T1000 (cell line): ENCODE results near the gene DUSP7.
"Not testable (repeated sequence)": the region's sequence is repeated elsewhere in the genome, so short reads cannot be mapped to it uniquely, and the experiment has no call there.

Source experiments
- DNase-seq: peaks from one replicate; lab custom pipeline; 2025; ENCODE audit warnings: mixed read lengths; lab: John Stamatoyannopoulos, UW

Gene DUSP7

GRCh38 chr3:52047295-52047960 lies 8.9 kb downstream of the DUSP7 start:
- DNase-seq = peak; percentile 74

GRCh38 chr3:52046902-52047239 lies 9.5 kb downstream of the DUSP7 start:
- DNase-seq = peak; percentile 83

GRCh38 chr3:52046186-52046901 lies 10.0 kb downstream of the DUSP7 start:
- DNase-seq = peak; percentile 96

- DNase-seq = no peak
These were observed 11.3 kb downstream of the DUSP7 start for GRCh38 chr3:52044869-52045619.

GRCh38 chr3:52043750-52044149 lies 12.6 kb downstream of the DUSP7 start:
- no peak for DNase-seq

DNA sequence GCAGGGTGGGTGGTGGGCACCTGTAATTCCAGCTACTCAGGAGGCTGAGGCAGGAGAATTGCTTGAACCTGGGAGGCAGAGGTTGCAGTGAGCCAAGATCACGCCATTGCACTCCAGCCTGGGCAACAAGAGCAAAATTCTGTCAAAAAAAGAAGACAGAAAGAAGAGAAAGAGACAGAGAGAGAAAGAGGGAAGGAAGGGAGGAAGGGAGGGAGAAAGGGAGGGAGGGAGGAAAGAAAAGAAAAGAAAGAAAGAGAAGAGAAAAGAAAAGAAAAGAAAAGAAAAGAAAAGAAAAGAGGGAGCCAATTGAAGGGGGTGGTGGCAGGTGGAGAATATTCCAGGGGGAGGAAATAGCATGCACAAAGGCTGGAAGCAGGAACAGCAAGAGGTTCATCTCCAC lies 13.3 kb downstream of the DUSP7 start:
- not testable (repeated sequence) for DNase-seq

- no peak for DNase-seq
These were observed 15.1 kb downstream of the DUSP7 start for GRCh38 chr3:52041118-52041731.

DNA sequence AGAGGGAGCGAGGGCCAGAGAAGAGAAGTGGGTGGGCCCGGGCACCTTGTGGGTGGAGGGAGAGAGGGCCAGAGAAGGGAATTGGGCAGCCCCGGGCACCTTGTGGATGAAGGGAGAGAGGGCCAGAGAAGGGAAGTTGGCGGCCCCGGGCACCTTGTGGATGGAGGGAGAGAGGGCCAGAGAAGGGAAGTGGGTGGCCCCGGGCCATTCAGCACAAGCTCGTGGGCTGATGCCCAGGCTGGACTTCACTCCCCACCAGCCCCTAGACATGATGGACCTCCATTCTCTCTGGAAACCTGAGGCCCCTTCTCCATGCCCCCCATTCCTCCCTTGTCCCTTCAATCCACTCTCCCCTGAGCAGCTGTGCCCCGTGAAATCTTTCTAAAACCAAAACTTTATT lies 15.8 kb downstream of the DUSP7 start:
- DNase-seq = no peak

DNA sequence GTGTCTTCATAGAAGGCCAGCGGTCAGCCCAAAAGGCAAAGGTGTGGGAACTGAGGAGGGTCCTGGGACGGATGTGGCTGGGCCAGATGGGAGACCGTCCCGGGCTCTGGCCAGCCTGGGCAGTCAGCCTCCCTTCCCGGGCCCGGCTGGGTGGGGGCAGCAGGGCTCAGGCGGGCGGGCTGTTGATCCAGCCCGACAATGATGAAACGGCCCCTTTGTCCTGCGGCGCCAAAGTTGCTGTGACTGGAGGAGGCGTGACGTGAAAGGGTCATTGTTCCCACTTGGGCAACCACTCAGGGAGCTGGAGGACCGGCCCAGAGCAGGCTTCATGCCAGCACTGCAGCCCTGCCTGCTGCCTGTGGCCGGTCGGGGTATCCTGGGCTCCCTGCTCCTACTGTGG lies 16.5 kb downstream of the DUSP7 start:
- no peak for DNase-seq

- no peak for DNase-seq
These were observed 16.9 kb downstream of the DUSP7 start for GRCh38 chr3:52039426-52039825.

GRCh38 chr3:52038227-52038626 lies 18.1 kb downstream of the DUSP7 start:
- no peak for DNase-seq

GRCh38 chr3:52037291-52037690 lies 19.1 kb downstream of the DUSP7 start:
- no peak for DNase-seq

GRCh38 chr3:52036829-52037228 lies 19.5 kb downstream of the DUSP7 start:
- DNase-seq = no peak

DNA sequence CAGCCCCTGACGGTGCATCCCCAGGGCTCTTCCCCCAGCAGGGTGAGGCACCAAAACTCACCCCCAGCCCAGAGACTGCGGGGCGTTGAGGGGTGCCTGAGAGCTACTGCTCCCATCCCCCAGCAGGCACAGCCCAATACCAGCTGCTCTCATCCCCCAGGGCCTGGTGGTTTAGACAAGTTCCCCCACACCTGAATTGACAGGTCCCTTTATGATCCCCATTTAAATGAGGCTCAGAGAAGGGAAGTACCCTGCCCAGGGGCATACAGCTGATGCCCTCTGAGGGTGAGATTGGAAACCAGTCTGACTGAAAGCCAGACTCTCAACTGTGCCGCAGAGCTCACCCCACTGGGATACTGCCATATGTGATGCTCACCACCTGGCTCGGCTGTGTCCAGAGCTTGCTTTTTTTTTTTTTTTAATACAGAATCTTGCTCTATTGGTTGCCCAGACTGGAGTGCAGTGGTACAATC lies 20.1 kb downstream of the DUSP7 start:
- no peak for DNase-seq

DNA sequence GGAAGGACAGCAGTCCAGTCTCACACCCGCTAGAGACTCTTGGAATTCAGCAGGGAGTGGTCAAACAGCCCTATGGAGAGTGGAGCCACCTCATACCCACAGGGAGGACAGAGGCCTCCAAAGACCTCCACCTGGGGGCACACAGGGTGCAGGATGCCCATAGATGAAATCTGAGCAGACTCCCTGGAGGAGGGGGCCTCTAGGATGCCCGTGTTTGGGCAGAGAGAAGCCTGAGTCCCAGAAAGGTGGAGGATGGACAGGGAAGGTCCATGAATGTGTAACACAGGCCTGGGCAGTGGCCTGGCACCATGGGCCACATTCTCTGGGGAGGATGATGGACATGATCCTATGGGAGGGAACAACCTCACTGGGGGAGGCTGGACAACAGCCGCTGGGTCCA lies 21.7 kb downstream of the DUSP7 start:
- DNase-seq = no peak

- DNase-seq = no peak
These were observed 22.2 kb downstream of the DUSP7 start for GRCh38 chr3:52034212-52034611.

- DNase-seq = not testable (repeated sequence)
These were observed 22.6 kb downstream of the DUSP7 start for GRCh38 chr3:52033748-52034147.

- DNase-seq = no peak
These were observed 23.5 kb downstream of the DUSP7 start for GRCh38 chr3:52032702-52033408.

DNA sequence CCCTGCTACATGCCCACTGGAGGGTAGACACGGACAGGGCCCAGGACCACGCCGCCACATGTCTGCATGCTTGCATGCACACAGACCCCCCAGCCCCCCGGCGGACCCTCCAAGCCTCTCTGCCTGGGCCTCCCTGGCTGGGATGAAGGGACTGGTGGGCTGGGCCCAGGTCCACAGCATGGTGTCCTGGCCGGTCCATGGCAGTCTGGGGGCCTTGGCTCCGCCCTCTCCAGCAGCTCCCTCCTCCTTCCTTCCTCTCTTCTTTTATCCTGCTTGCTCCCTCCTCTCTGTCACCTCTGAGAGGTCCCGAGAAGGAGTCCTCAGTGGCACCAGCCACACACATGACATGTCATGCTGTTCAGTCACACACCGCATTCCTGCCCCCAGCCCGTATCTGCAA lies 24.5 kb downstream of the DUSP7 start:
- DNase-seq = no peak

DNA sequence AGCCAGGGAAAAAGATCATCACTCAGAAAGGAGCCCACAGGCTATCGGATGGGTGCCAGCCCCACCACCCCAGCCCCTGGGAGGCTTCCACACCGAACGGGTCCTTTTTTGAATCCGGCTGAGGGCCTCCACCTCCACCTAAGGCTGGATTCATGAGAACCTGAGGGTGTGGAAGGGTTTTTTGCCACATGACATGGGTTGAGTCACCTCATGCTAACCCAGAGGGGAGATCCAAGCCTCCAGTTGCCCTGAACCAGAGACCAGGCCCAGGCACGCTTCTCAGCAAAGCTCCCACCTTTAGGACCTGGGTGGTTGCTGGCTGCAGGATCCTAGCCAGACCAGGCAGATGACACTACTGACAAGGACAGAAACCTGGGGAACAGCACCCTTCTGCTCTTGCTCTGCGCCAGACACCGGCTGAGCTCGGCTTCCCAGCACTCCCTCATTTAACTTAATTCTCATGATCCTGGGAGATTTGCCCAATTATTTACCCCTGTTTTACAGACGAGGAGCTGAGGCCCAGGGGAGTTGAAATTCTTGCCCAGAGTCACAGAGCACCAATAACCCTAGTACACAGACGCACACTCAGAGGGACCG lies 25.6 kb downstream of the DUSP7 start:
- DNase-seq = no peak

DNA sequence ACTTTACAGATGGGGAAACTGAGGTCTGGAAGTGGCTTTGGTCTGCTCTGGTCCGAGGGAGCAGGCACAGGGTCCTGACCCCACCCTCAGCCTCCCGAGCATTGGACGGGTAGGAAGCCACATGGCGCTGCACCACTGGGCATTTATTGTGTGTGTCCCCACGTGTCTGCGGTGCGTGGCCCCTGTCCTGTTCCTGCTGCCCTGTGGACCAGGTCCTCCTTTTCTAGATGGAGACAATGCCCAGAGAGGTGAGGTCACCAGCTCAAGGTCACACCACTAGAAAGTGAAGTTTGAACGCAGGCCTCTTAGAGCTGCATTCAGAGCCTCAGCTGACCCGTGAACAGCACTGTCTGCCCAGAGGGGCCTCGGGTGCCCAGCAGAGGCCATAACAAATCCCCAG lies 26.8 kb downstream of the DUSP7 start:
- no peak for DNase-seq

DNA sequence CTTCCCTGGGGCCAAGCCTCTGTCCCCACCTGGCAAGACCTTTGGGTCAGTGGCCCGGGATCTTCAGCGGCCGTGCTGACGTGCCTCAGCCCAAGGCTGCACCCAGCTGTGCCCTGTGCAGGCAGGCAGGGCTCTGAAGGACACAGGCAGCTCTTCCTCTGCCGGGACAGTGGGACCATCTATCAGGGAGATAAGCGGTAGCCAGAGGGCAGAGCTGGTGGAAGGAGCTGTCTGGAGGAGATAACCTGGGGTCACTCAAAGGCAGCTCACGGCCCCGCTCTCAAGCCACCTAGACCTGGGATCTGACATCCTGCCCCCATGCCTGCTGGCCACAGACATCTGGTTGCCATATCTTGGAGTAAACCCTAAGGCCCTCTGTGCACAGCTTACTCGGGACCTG lies 27.3 kb downstream of the DUSP7 start:
- DNase-seq = no peak
